Nucleus accumbens (tissue), 56 donors: Measurements from ENCODE around the gene BEGAIN.
A peak's percentile ranks its signal among the peaks of the same experiment; 100 is the strongest.

Experiments
- DNase-seq, 56 donors: peaks; one replicate each; lab custom pipeline; 2025; lab: John Stamatoyannopoulos, UW

BEGAIN gene, protein sequence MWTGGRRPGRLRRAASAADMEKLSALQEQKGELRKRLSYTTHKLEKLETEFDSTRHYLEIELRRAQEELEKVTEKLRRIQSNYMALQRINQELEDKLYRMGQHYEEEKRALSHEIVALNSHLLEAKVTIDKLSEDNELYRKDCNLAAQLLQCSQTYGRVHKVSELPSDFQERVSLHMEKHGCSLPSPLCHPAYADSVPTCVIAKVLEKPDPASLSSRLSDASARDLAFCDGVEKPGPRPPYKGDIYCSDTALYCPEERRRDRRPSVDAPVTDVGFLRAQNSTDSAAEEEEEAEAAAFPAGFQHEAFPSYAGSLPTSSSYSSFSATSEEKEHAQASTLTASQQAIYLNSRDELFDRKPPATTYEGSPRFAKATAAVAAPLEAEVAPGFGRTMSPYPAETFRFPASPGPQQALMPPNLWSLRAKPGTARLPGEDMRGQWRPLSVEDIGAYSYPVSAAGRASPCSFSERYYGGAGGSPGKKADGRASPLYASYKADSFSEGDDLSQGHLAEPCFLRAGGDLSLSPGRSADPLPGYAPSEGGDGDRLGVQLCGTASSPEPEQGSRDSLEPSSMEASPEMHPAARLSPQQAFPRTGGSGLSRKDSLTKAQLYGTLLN

DNA sequence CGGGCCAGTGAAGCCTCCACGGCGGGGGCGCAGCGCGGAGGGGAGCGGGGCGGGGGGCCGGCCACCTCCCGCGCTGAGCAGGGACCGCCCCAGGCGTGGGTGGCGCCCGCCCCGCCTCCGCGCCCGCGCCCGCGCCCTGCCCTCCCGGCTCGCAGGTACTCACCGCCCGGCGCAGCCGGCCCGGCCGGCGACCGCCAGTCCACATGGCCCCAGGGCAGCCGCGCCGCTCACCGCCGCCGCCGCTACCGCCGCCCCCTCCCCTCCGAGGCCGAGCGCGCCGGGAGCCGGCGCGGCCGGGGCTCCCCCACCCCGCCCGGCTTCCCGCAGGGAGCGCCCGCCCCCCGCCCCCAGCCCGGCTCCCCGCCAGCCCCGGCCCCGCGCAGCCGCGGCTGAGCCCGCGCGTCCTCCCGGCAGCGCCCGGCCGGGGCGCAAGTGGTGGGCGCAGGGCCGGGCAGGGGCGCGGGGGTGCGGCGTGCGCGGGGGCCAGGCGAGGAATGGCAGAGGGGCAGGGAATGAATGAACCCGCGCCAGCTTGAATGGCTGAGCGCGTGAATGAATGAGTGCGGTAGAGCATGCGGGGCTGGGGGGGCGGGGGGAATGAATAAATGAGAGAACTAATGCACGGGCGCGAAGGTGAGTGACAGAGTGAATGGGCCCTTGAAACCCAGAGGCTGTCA is at the start of gene BEGAIN:
BEGAIN (minus strand) TSS at position 332 of the 677 bp plus-strand sequence; CDS start at position 205, 127 bp downstream.
- peak in 1 of 56 donors; percentile 40 for DNase-seq

DNA sequence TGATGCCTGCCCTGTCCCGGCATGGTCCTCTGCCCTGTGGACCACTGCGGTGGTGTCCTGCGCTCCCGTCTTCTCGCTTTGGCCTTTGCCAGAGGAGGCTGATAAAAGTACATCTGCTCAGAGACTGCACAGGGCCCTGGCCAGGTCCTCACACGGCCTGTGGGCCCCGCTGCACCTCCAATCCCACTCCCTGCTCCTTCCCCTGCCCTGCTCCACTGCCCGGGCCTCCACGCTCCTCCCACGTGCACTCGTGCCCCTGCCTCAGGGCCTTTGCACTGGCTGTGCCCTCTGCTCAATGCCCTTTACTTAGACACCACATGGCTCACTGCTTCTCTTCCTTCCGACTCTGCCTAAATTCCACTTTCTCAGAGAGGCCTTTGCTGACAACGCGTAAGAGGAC is 49.3 kb upstream of the BEGAIN start:
- no peak for DNase-seq

DNA sequence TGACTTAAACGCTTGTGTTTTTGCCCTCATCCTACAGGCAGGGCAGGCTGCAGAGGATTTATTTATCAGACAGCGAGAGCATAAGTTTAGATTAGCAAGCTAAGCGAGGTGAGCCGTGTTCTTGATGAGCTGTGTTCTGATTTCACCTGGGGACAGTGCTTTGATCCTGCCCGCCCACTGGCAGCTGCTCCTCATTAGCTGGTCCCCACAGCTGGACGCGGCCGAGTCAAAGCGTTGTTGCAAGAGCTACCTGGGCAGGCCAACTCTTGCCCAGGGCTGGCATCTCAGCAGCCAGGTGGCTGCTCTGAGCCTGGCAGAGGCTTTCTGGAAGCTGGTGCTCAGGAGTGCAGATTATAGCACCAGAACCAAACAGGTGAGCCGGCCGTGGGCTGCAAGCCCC is 46.8 kb upstream of the BEGAIN start:
- no peak for DNase-seq

DNA sequence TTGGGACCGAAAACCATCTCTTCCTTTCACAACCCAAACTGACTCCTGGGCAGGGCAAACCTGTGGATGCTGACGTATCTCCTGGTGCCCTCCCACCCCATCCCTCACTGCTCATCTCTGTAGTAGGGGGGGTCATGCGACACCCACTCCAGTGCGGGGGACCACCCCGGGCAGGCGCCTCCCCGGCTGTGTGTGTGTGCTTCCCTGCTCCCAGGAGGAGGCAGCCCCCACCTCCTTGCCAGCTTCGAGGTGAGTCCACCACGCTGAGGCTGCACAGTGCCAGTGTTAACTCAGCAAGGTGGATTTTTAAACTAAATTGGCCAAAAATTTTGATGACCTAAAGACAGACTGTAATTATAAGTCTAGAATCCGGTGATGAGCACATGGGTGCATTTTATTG is 46.2 kb upstream of the BEGAIN start:
- DNase-seq: no peak

DNA sequence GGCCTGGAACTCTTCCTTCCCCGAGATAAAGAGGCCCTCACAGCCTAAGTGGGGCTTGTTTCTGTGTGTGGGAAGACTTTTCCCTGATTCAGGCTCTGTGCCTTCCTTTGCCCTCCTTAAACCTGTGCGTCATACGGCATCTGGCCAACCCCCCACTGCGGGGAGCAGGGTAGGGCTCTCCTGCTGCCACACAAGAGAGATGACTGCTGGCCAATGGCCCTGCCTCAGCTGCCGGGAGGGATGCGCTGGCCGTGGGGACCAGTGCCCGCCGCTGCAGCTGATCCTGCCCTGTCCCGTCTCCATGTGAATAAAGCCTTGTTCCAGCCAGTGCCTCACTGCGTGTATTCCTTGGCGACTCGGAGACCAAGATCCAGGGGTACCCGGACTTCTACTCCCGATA is 42.5 kb upstream of the BEGAIN start:
- peak in 51 of 56 donors; percentile 9 to 84 (median 63) for DNase-seq

DNA sequence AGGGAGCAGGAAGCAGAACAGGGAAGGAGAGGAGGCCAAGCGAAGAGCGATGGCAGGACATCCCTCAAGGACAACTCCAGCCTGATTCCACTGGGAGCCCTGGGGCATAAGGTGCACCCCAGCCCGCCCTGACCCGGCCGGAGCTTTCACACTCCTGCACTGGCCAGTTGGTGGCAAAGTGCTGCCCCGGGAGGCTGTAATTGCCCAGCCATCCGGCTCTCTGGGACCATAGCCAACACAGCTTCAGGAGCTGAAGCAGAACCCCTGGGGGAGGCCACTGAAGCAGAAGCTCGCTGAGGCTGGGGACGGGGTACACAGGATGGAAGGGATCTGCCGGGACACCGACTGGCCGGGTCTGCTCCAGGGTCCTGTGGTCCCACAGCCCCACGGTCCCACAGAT is 41.9 kb upstream of the BEGAIN start:
- peak in 7 of 56 donors; percentile 2 to 40 (median 21) for DNase-seq

DNA sequence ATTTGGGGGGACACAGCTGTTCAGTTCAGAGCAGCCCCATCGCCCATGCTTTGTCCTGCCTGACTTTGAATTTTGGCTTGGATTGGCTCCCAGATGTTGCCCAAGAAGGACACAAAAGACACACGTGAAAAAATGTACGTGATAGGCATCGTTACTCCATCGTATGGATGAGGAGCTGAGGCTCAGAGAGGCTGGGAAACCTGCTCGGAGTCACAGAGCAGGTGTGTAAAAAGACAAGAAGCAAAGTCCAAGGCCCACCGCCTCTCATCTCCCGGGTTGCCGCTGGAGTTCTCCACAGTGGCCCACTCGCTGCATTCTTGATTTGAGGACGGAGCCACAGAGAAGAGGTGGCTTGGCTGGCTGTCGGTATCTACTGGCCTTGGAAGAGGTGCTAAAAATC is 41.0 kb upstream of the BEGAIN start:
- no peak for DNase-seq

DNA sequence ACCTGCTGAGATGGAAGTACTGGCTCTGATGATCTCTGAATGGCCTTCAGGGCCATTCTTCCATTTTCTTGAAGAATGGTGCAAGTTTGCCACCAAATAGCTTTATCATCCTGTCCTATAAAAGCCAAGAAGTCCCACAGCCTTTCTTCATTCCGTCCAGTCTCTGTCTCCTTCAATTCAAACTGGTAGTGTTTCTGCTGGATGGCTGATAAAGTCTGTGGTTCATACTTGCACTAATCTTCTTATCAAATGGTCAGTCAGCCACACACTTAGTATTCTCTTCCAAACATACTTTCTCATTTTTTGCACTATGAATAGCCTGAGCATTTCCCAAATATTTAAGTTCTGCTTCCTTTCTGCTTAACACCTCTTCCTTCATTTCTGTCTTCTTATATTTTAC is 39.4 kb upstream of the BEGAIN start:
- DNase-seq: no peak

DNA sequence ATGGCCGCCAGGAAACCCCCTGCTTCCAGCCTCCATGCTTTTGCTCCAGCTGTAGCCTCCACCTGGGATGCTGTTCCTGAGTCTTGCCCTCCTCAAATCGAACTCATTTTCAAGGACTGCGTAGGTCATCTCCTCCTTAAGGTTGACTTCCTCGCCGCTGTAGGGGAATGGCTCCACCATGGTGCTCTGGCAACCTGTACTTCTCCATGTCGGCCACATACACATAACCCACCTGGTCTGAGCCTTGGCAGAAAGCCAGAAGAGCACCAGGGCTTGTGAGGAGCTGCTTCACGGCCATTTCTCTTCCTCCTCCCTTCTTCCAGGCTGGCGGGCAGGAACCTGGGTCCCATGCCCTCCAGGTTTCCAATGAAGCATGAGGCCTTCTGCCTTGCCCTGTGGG is 36.7 kb upstream of the BEGAIN start:
- DNase-seq: no peak

DNA sequence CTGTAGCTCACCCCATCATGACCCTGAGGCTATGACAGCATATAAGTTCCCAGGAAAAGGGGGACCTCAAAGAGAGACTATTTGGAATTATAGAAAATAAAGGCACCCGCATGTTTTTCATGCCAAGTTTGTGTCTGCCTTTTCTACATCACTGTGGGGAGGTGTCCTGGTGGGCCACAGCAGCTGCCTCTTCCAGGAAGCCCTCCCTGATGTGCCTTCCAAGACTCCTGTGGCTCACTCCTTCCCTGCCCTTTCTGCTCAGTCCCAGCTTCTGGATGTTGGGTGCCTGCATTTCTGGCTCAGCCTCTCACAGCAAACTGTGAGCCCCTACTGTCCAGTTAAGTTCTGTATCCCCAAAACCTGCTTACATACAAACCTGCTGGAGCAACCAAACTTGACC is 36.3 kb upstream of the BEGAIN start:
- DNase-seq: no peak

DNA sequence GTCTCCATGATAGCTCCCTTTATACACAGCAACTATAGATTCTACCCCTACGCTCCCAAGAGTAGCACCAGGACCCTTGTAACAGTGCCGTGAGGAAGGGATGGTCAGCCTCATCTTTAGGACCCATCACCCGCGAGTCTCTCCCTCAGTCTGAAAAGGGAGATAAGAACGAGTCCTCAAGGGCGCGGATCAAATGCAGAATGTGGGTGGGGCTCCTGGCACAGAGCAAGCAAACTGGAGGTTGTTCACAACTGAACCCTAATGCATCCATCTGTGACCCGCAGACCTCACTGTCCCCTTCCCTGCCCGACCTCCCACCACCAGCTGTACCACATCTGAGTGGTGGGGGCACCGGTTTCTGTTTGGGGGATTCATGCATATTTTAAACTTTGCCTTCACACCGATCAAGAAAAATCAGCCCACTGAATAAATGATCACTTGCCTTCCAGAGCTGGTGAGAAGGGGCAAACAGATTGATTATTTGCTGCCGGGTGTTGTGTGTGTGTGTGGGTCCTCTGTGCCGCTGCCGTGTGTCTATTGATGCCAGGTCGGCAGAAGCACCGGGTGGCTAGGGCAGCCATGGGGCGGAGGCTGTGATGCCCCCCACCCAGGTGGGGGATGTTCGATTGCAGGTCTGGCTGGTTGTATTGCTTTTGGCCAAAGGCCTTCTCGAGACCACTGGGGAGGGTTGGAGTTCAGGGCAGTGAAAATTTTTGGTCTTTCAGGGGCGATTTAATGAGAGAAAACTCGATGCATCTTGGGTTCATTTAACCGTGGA is 35.7 kb upstream of the BEGAIN start:
- DNase-seq: no peak

DNA sequence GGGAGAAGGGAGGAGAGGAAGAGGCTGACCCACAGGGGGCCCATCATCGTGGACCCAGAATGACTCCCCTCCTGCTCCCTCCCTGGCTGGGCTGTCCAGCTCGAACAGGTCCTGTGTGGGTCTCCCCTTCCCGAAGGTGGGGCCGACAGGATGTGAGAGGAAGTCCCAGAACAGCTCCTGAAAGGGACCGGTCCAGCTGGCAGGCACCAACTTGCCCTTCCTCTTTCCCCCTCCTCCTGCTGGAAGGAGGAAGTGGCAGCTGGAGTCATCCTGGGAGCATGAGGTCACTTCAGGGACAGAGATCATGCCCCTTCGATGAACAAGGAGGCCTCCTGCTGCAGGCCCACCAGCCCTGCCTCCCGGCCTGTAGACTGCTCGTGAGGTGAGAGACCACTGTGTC is 35.0 kb upstream of the BEGAIN start:
- DNase-seq: no peak

DNA sequence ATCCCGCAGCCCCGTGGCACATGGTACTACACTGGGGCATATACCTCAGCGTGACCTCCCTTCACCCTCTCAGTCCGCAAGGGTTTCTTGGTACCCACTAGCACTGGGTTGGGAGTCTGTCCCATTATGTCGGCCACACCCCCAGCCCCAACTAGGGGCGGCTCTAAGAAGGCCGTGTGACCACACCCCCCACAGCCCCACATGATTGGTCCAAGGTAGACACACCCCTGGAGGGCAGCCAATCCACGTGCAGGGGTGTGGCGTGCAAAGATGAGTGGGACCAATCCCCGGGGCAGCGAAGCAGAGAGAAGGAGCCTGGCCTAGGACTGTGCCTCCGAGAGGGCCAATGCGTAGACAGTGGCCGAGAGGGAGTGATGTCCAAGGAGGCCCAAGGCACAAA is 34.6 kb upstream of the BEGAIN start:
- DNase-seq: no peak

DNA sequence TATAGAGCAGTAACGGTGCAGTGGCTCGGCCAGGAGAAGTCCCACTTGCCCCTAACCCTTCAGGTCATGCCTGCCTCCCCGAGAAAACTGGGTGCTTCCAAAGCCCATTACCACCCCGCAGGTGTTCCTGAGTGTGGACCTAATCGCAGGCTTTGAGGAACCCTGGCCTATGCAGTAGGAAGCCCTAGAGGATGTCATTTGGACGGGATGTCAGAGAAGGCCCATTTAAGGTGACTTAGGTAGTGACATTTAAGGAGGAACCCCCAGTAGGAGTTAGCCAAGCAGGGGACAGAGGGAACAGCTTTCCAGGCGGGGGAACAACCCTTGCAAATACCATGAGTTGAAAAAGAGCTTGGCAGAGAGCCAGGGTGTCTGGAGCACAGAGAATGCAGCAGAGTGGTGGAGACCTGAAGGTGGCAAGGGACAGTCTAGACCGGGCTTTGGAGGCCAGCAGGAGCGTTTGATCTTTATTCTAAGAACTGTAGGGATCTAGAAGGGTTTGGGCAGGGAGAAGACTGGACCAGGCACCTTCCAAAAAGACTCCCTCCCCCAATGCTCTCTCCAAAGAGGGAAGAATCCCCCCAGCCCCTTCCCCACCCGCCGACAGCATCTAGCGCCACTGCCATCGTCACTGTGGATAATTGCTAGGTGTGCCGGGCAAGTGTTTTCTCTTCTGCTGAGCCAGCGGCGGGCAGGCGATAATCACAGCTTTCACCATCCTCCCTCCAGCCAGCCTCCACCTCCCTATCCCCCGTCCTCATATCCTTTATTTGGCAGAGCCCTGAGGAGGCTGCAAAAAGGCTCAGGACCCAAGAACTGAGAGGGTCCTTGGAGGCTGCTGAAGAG is 33.3 kb upstream of the BEGAIN start:
- no peak for DNase-seq

DNA sequence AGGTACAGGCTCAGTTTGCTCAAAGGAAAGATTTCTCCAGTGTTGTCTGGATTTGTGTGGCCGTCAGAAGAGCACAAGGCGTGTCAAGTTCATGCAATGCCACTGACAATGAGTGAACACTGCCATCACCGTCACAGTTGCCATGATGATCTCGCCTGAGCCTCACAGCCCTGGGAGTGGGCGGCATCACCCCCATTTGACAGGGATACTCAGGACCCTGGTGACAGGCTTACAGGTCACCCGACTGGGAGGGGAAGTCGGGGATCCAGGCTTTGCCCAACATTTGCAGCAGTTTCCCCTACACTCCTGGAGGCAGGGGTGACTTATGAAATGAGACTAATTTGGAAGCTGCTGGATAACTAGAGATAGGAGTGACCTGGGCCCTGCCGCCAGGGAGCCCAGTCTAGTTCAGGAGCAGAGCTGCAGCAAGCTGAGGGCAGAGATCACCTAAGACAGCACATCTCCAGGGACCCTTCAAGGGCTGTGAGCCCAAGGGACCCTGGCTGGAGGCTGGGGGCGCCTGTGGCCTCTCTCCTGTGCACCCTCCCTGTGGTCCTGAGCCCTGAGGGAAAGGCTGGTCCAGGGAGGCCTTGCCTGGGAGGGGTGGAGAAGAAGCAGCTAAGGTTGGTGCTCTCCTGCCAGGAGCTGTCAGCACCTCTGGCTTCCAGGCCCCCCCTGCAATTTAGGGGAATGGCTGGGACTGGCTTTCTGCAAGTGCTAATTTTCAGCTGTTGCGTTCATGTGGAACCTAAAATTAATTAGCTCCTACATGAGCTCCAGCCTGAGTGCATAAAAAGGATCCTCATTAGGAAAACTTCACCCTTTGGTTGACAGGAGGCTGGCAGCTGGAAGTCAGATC is 32.4 kb upstream of the BEGAIN start:
- DNase-seq: no peak

DNA sequence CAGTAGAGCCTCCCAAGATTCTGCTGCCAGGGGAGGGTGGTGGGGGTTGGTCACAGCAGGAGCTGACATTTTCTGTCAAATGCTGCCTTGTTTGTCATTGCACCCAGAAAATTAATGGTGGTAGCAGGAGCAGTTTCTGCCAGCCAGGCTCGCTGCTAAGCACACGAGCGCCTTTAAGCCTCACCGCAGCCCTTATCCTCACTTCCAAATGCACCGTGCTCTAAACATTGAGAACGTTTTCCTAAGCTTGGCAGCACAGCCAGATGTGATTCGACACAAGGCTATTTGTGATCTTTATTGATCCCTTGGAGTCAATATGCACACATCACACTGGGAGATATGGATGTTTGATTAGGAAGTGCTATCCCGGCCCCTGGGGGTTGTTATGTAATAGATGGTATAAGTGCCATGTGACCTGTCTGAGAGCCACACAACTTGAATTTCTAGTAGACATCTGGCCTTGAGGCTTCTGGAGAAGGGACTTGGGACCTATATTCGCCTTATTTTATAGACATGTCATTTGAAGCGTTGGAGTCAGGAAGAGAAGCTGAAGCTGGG is 31.6 kb upstream of the BEGAIN start:
- DNase-seq: no peak

DNA sequence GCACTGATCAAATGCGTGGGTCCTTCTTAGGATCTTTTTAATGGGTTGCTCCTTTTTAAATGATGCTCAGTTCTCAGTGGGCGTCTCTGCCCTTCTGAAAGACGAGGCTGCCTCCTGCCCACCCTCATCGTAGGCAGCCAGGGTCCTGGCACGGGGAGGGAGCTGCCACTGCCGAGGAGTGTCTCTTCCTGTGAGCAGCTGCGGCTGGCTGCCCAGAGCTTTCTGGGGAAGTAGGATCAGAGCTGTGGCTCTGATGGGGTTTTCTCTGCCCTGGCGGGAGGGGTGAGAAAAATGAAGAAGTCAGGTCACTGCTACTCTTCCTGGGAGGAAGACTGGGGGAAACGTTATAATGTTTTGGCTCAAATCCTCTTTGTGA is 31.1 kb upstream of the BEGAIN start:
- peak in 43 of 56 donors; percentile 30 to 83 (median 65) for DNase-seq
